Duodenal mucosa (tissue), 2 donors: ENCODE data around the gene C1QB.

Source experiments
- H3K27ac ChIP-seq: one replicate; pipeline ENCODE4 v1.7.0; 2013; ENCODE audit warnings: low read depth, low read length
- H3K27me3 ChIP-seq, 2 donors: one replicate each; pipeline ENCODE4 v1.7.0; 2013; ENCODE audit warnings: low read length in 2 of 2, control low read depth in 1 of 2; ENCODE audit not compliant: insufficient read depth in 2 of 2, control insufficient read depth in 1 of 2
- H3K36me3 ChIP-seq, 2 donors: one replicate each; pipeline ENCODE4 v1.7.0; 2013; ENCODE audit warnings: low read length in 2 of 2, control low read depth in 1 of 2; ENCODE audit not compliant: insufficient read depth in 2 of 2, control insufficient read depth in 1 of 2
- H3K4me1 ChIP-seq, 2 donors: one replicate each; pipeline ENCODE4 v1.7.0; 2013; ENCODE audit warnings: low read length in 2 of 2, control low read depth in 1 of 2; ENCODE audit not compliant: insufficient read depth in 2 of 2, control insufficient read depth in 1 of 2
- H3K4me3 ChIP-seq, 2 donors: one replicate each; pipeline ENCODE4 v1.7.0; 2013; ENCODE audit warnings: low read length in 2 of 2, low read depth in 1 of 2
- H3K9ac ChIP-seq, 2 donors: one replicate each; pipeline ENCODE4 v1.7.0; 2013; ENCODE audit warnings: low read length in 2 of 2, low read depth in 1 of 2
- H3K9me3 ChIP-seq, 2 donors: one replicate each; pipeline ENCODE4 v1.7.0; 2013; ENCODE audit warnings: low read length in 2 of 2, control low read depth in 1 of 2; ENCODE audit not compliant: control insufficient read depth in 1 of 2

The C1QB gene

DNA sequence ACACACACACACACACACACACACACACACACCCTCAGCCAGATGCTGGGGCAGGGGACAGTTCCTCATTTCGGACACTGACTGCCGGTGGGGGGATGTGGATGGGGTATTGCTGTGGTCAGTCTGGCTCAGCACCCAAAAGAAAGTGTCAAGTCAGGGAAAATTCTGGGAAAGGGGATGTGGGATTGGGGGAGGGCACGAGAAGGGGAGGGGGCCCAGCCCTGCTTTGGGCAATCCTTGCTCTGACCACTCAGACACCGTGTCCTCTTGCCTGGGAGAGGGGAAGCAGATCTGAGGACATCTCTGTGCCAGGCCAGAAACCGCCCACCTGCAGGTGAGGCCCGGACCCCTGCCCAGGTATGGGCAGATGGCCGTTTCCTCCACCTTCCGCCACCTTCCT is 9.7 kb upstream of the C1QB start, which contains the start of gene C1QC:
TSS of gene C1QC (plus strand) at position 253 of the 400 bp plus-strand sequence. CDS start 391 bp downstream, outside the sequence.
- Histone ChIP-seq H3K27me3 (no peaks in the 10 kb centered on the region), H3K9ac (no peak within 1 kb of the TSS), H3K36me3 (no peaks in the 10 kb centered on the region), H3K27ac (no peak within 1 kb of the TSS), H3K4me1 (peaks cover 0 to 3% of the 10 kb centered on the region in 2 donors), H3K4me3 (peak within 1 kb of the TSS; percentile 21 to 24), H3K9me3 (no peaks in the 10 kb centered on the region)

DNA sequence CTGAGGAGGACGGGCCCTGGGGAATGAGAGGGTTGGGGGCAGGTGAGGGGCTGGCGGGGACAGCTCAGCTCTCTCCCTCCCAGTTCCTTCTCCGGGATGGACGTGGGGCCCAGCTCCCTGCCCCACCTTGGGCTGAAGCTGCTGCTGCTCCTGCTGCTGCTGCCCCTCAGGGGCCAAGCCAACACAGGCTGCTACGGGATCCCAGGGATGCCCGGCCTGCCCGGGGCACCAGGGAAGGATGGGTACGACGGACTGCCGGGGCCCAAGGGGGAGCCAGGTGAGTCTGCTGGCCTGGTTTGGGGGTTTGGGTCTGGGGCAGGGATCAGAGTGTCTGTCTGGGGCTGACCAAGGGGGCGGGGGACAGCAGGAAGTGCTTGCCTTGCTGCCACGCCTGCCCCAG is 9.1 kb upstream of the C1QB start:
- no peak overlapping the region for H3K9ac ChIP-seq
- H3K9me3 ChIP-seq: no peaks in the 10 kb centered on the region
- peaks cover 0 to 2% of the 10 kb centered on the region in 2 donors for H3K27me3 ChIP-seq
- no peak overlapping the region for H3K27ac ChIP-seq
- no peaks in the 10 kb centered on the region for H3K36me3 ChIP-seq
- H3K4me1 ChIP-seq: peaks cover 0 to 3% of the 10 kb centered on the region in 2 donors
- H3K4me3 ChIP-seq: peak overlapping the region; percentile 21 to 24

DNA sequence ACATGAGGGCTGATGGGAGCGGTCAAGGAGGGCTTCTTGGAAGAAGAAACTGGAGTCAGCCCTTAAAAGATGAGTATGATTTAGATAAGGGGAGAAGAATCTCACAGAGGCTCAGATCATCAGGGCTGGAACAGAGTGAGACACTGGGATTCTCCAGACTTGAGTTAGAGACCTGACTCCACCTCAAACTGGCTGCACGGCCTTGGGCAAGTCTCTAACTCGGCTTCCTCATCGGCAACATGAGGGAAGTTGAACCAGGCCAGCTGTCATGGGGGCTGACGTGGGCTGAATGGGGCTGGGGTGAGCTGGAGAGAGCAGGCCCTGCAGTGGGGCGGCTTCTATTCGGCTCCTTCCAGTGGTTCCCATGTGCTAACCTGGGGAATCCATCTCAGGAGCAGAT is 7.1 kb upstream of the C1QB start:
- Histone ChIP-seq H3K9ac (no peak overlapping the region), H3K27me3 (peaks cover 0 to 5% of the 10 kb centered on the region in 2 donors), H3K27ac (no peak overlapping the region), H3K4me1 (peaks cover 0 to 3% of the 10 kb centered on the region in 2 donors), H3K4me3 (peak overlapping the region in 1 of 2 donors; percentile 34), H3K36me3 (no peaks in the 10 kb centered on the region), H3K9me3 (no peaks in the 10 kb centered on the region)

DNA sequence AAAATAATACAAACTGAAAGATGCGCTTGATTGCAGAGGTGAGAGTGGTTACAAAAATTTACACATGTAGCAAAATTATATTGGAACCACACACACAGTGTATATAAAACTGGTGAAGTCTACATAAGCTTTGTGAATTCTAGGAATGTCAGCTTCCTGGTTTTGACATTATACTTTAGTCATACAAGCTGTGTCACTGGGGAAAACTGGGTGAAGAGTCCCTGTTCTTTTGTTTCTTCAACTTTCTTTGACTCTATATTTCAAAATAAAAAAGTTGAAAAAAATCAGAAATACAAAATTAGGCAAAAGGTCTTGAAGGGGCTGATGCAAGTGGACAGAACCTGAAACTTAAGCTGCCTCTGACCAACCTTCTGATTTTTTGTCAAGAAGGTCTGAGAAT is 6.7 kb upstream of the C1QB start:
- Histone ChIP-seq H3K4me3 (no peak overlapping the region), H3K36me3 (no peaks in the 10 kb centered on the region), H3K27ac (no peak overlapping the region), H3K4me1 (no peaks in the 10 kb centered on the region), H3K27me3 (peaks cover 0 to 5% of the 10 kb centered on the region in 2 donors), H3K9ac (no peak overlapping the region), H3K9me3 (no peaks in the 10 kb centered on the region)

DNA sequence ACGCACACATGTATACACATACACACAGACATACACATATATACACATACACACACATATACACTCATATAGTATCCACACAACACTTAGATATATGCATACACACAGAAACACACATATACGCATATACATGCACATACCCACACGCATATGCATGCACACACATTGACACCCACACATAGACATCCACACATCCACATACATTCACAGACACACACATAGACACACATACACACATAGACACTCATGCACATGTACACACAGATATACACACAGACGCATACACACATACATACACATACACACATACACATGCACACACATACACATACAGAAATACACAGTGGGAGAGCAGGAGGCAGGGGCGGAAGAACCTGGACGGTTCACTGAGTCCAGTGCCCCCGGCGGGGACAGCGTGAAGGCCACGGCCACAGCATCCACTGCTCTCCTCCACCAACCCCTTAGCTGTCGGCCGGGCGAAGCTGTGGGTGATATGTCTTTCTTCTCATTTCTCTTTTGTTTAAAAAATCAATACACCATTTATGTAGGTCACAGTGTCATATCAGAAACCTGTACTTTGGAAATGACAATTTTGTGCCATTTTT is 2.8 kb upstream of the C1QB start:
- Histone ChIP-seq H3K9me3 (no peaks in the 10 kb centered on the region), H3K27ac (no peak overlapping the region), H3K4me3 (no peak overlapping the region), H3K9ac (no peak overlapping the region), H3K4me1 (no peaks in the 10 kb centered on the region), H3K36me3 (no peaks in the 10 kb centered on the region), H3K27me3 (peaks cover 0 to 5% of the 10 kb centered on the region in 2 donors)

DNA sequence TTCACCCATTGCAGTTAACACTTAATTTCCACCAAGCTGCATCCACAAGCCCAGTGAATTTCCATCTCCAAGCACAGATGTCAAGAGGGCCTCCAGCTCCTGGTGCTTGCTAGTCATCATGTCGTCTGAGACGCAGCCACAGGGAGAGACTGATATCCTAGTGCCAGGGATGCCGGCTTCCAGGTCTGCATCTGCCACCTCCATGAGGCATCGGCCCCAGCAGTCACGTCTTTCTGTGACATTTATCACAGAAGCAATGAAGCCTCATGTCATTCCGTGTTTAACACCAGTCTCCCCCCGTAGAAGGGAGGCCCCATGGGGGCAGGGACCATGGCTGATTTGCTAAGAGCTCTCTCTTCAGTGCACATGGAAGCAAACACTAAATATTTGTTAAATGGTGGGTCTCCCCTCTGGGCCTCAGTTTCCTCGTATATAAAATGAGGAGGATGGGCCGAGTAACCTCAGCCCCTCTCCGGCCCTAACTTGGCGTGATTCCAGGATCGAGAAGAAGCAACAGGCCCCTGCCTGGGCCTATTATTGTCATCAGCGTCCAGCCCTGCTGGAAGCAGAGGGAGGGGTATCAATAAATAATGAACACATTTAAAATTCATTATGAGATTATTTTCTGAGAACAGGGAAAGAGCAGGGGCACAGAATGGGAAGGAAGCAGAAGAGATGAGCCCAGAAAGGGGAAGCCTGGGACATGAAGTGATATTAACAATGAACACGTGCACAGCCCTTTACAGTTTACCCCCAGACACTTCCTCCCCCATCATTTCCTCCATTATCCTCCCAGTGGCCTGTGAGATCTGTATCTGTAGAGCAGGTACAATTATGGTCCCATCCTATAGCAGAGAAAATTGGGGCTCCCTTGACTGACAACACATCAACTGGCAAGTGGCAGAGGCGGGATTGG is 837 bp upstream of the C1QB start:
- Histone ChIP-seq H3K36me3 (no peaks in the 10 kb centered on the region), H3K9ac (no peak overlapping the region), H3K27ac (no peak overlapping the region), H3K9me3 (no peaks in the 10 kb centered on the region), H3K4me1 (no peaks in the 10 kb centered on the region), H3K27me3 (peaks cover 0 to 16% of the 10 kb centered on the region in 2 donors), H3K4me3 (no peak overlapping the region)

DNA sequence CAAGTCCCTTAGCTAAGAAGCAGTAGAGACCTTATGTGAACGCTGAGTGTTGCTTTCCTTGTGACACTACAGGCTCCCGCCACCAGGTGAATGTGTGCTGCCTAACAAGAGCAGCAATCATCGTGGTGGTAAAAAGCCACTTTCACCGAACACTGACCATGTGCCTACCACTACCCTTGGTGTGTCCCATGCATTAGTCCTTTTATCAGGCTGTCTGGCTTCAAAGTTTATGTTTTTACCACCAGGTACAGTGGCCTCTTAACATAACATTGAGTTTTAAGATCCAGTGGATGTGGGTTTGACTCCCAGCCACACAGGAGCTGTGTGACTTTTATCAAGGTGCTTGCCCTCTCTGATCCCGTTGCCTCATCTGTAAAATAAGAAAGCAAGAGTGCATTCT is 1.7 kb downstream of the C1QB start:
- Histone ChIP-seq H3K9ac (peak overlapping the region in 1 of 2 donors; percentile 7), H3K27me3 (peaks cover 0 to 23% of the 10 kb centered on the region in 2 donors), H3K36me3 (no peaks in the 10 kb centered on the region), H3K4me1 (no peaks in the 10 kb centered on the region), H3K9me3 (no peaks in the 10 kb centered on the region), H3K4me3 (peak overlapping the region in 1 of 2 donors; percentile 30), H3K27ac (no peak overlapping the region)

DNA sequence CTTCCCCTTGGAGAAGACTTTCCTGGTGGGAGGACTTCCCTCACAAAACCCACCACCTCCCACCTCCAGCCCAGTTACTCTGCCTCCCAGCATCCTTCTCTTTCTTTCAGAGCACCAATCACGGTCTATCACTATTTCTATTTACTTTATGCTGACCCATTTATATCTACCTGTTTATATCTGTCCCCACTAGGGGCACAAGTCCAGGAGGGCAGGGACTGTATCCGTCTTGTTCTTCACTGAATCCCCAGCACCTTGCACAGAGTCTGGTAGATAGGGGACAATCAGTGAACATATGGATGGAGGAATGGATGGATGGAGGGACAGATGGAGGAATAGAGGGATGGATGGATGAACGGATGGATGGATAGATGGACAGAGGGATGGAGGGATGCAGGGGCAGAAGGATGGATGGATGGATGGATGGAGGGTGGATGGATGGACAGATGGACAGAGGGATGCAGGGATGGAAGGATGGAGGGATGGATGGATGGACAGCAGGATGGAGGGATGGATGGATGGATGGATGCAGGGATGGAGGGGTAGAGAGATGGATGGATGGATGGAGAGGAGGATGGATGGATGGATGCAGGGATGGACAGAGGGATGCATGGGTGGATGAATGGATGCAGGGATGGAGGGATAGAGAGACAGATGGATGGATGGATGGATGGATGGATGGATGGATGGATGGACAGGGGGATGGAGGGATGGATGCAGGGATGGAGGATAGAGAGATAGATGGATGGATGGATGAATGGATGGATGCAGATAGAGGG is 5.5 kb downstream of the C1QB start:
- no peak overlapping the region for H3K27ac ChIP-seq
- no peak overlapping the region for H3K9ac ChIP-seq
- H3K4me3 ChIP-seq: no peak overlapping the region
- H3K4me1 ChIP-seq: peaks cover 0 to 3% of the 10 kb centered on the region in 2 donors
- H3K36me3 ChIP-seq: no peaks in the 10 kb centered on the region
- no peaks in the 10 kb centered on the region for H3K9me3 ChIP-seq
- H3K27me3 ChIP-seq: peaks cover 0 to 23% of the 10 kb centered on the region in 2 donors

DNA sequence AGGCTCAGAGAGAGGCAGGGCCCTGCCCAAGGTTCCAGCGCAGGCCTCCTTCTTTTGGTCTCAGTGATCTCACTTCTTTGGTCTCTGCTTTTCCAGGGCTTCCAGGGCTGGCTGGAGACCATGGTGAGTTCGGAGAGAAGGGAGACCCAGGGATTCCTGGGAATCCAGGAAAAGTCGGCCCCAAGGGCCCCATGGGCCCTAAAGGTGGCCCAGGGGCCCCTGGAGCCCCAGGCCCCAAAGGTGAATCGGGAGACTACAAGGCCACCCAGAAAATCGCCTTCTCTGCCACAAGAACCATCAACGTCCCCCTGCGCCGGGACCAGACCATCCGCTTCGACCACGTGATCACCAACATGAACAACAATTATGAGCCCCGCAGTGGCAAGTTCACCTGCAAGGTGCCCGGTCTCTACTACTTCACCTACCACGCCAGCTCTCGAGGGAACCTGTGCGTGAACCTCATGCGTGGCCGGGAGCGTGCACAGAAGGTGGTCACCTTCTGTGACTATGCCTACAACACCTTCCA is 7.7 kb downstream of the C1QB start:
- Histone ChIP-seq H3K27ac (no peak overlapping the region), H3K9ac (no peak overlapping the region), H3K27me3 (peaks cover 0 to 19% of the 10 kb centered on the region in 2 donors), H3K36me3 (no peaks in the 10 kb centered on the region), H3K4me3 (no peak overlapping the region), H3K4me1 (peaks cover 0 to 3% of the 10 kb centered on the region in 2 donors), H3K9me3 (no peaks in the 10 kb centered on the region)
